Adrenal gland (tissue), 12 donors: ENCODE results near the gene APBA2. TPM values are rescaled to one million over a fixed set of nuclear protein-coding genes. Genes with fewer than 3 reads are reported as not detected.

Experiments
- DNase-seq, 7 donors: peaks; one replicate each; pipeline ENCODE4 v3.0.0-alpha.2; 2019 to 2020
- H3K27ac ChIP-seq, 5 donors: fragments of 200-600 bp; sonication (generic) in 4 of 5; 1 replicate in 3 of 5; 2 replicates in 2 of 5; pipeline versions ENCODE4 v1.5.1 to v1.8.0; 2016 to 2020; ENCODE audit warnings: mild to moderate bottlenecking in 1 of 5
- H3K27me3 ChIP-seq: fragments of 200-600 bp; 2 replicates; pipeline ENCODE4 v1.8.0; 2021
- H3K36me3 ChIP-seq, 2 donors: fragments of 200-600 bp; replicated peaks in 1 of 2; 1 replicate in 1 of 2; 2 replicates in 1 of 2; pipeline versions ENCODE4 v1.5.1 to v1.8.0; 2018 to 2022
- H3K4me1 ChIP-seq, 2 donors: fragments of 200-600 bp; replicated peaks in 1 of 2; 1 replicate in 1 of 2; 2 replicates in 1 of 2; pipeline versions ENCODE4 v1.5.1 to v1.8.0; 2018 to 2021
- H3K4me3 ChIP-seq, 4 donors: fragments of 200-600 bp; sonication (generic) in 3 of 4; one replicate each; pipeline ENCODE4 v1.5.1; 2016 to 2018
- H3K9me3 ChIP-seq, 3 donors: fragments of 200-600 bp; sonication (generic) in 1 of 3; replicated peaks in 1 of 3; 1 replicate in 2 of 3; 2 replicates in 1 of 3; pipeline versions ENCODE4 v1.5.1 to v1.8.0; 2016 to 2021
- POLR2A ChIP-seq, 2 donors: fragments of 450-650 bp; IDR thresholded peaks; one replicate each; pipeline ENCODE4 v1.6.1; 2017; ENCODE audit warnings: antibody characterized with exemption in 2 of 2, mild to moderate bottlenecking in 2 of 2, moderate library complexity in 1 of 2
- WGBS, 4 donors: extraction: QIAGEN DNeasy Blood & Tissue Kit in 2 of 4; methylation state at CpG; one replicate each; pipeline versions ENCODE4 v1.1.5 to v1.1.7; 2013 to 2017; 5-methylcytosine and 5-hydroxymethylcytosine counted together
- intact Hi-C, 2 donors: fragments of 100-400 bp; cut with DNase I; formaldehyde crosslinking; loops; one replicate each; pipeline versions ENCODE4 v1.14.1 to v1.15.0; 2022 to 2023
- polyA plus RNA-seq, 3 donors: library from polyadenylated mRNA; stranded (reverse); fragments of 200-250 nt in 2 of 3; fragments of 350-450 nt in 1 of 3; fragmentation: Illumina TruSeq in 1 of 3; extraction: RNeasy Lipid Tissue Mini Kit (QIAGEN cat#74804) in 1 of 3; gene quantifications; one replicate each; pipeline ENCODE4 v1.2.3, GENCODE V29; 2013 to 2014
- total RNA-seq, 9 donors: library from RNA; depleted of rRNA in 4 of 9; stranded (reverse); fragments of >200 nt in 4 of 9; fragments of 120-200 nt in 1 of 9; fragmentation: NEBNext Ultra II Directional in 1 of 9; extraction: Animal tissue kit (Norgen Biotek cat#: 25700) in 1 of 9; gene quantifications; one replicate each; pipeline versions ENCODE4 v1.1.0 to v1.2.4, GENCODE V29; 2013 to 2023
- TF ChIP-seq, protein P1 (sequence below), 6 experiments: fragments of 450-650 bp in 4 of 6; fragments of 200-600 bp in 2 of 6; sonication (generic) in 1 of 6; IDR thresholded peaks; 1 replicate in 5 of 6; 2 replicates in 1 of 6; pipeline versions ENCODE4 v1.5.1 to v1.8.0; 2016 to 2021; ENCODE audit warnings: antibody characterized with exemption in 6 of 6, mild to moderate bottlenecking in 2 of 6, moderate library complexity in 1 of 6
- donor health status: healthy with polysubstance abuse.
- donor health status: Bipolar disorder and iron deficiency.
- donor health status: DM: yes; HTN: yes; CAD: no.
- donor health status: DM: no; HTN: no; CAD: no.
- donor health status: DM: no; HTN: no; CAD: no.
- donor health status: DM: yes; HTN: yes; CAD: no.

The APBA2 gene
- total and polyA plus RNA-seq, 12 donors, result 2.1 to 13.2 (median 4.7) TPM

GRCh38 chr15:28932361-28932760 lies 46.6 kb downstream of the APBA2 start:
- TF ChIP-seq POLR2A (IDR thresholded peaks at IDR 0.05), result no peak
- TF ChIP-seq, protein P1, sequence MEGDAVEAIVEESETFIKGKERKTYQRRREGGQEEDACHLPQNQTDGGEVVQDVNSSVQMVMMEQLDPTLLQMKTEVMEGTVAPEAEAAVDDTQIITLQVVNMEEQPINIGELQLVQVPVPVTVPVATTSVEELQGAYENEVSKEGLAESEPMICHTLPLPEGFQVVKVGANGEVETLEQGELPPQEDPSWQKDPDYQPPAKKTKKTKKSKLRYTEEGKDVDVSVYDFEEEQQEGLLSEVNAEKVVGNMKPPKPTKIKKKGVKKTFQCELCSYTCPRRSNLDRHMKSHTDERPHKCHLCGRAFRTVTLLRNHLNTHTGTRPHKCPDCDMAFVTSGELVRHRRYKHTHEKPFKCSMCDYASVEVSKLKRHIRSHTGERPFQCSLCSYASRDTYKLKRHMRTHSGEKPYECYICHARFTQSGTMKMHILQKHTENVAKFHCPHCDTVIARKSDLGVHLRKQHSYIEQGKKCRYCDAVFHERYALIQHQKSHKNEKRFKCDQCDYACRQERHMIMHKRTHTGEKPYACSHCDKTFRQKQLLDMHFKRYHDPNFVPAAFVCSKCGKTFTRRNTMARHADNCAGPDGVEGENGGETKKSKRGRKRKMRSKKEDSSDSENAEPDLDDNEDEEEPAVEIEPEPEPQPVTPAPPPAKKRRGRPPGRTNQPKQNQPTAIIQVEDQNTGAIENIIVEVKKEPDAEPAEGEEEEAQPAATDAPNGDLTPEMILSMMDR (IDR thresholded peaks at IDR 0.05), result no peak
- intact Hi-C loops, result no loop called here
- H3K9me3 ChIP-seq, result no peaks in the 10 kb centered on the region
- H3K27ac ChIP-seq, result no peak overlapping the region
- no peaks in the 10 kb centered on the region for H3K36me3 ChIP-seq
- no peak overlapping the region for H3K4me3 ChIP-seq
- H3K4me1 ChIP-seq, result no peaks in the 10 kb centered on the region
- DNase-seq, result no peak
- no peaks in the 10 kb centered on the region for H3K27me3 ChIP-seq
- WGBS, 4 donors, result 75 to 87% (median 82%) methylated on average over 1 to 4 of the region's 4 CpGs

GRCh38 chr15:28933710-28934445 lies 48.1 kb downstream of the APBA2 start:
- Histone ChIP-seq H3K4me3 (no peak overlapping the region), H3K27ac (no peak overlapping the region), H3K27me3 (no peaks in the 10 kb centered on the region), H3K36me3 (no peaks in the 10 kb centered on the region), H3K4me1 (no peaks in the 10 kb centered on the region), H3K9me3 (no peaks in the 10 kb centered on the region)
- DNase-seq, result no peak
- 68 to 77% (median 71%) methylated on average over 8 to 9 of the region's 9 CpGs for WGBS, 4 donors
- TF ChIP-seq POLR2A (IDR thresholded peaks at IDR 0.05), result no peak
- TF ChIP-seq, protein P1 (IDR thresholded peaks at IDR 0.05), result no peak
- intact Hi-C loops, result no loop called here

DNA sequence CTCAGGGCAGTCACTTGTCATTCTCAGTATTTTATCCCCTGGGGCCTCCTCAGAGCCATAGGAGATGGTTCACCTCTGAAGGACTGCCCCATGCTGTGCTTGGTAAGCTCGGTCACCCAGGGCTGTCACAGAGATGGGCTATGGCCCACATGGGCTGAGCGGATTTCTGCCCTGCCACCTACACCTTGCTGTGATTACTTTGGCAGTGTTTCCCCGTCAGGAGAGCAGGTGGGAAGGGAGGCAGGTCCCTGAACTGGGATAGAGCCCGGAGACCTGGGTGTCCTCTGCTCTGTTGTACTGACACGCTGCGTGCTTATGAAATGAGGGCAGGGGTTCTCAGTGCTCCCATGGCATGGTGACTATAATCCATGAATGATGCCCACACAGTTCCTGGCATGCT lies 48.9 kb downstream of the APBA2 start:
- intact Hi-C loops, result no loop called here
- no peaks in the 10 kb centered on the region for H3K27me3 ChIP-seq
- no peak for DNase-seq
- 89 to 95% (median 93%) methylated on average over 4 to 6 of the region's 6 CpGs for whole genome bisulfite sequencing, 4 donors
- no peak overlapping the region for H3K4me3 ChIP-seq
- H3K36me3 ChIP-seq, result no peaks in the 10 kb centered on the region
- H3K27ac ChIP-seq, result no peak overlapping the region
- TF ChIP-seq, protein P1 (IDR thresholded peaks at IDR 0.05), result no peak
- no peak for TF ChIP-seq POLR2A (IDR thresholded peaks at IDR 0.05)
- no peaks in the 10 kb centered on the region for H3K9me3 ChIP-seq
- H3K4me1 ChIP-seq, result no peaks in the 10 kb centered on the region

- intact Hi-C loops, result no loop called here
- Histone ChIP-seq H3K4me3 (no peak overlapping the region), H3K27me3 (no peaks in the 10 kb centered on the region), H3K36me3 (no peaks in the 10 kb centered on the region), H3K27ac (no peak overlapping the region), H3K9me3 (no peaks in the 10 kb centered on the region), H3K4me1 (no peaks in the 10 kb centered on the region)
- no peak for DNase-seq
- WGBS, 4 donors, result 61 to 67% (median 63%) methylated on average over 5 to 6 of the region's 6 CpGs
- TF ChIP-seq, protein P1 (IDR thresholded peaks at IDR 0.05), result no peak
- no peak for TF ChIP-seq POLR2A (IDR thresholded peaks at IDR 0.05)
These were observed 49.5 kb downstream of the APBA2 start for GRCh38 chr15:28935316-28935715.
